GM12874 (cell line): ENCODE measurements around the gene GSDME.

Experiments used
- CTCF ChIP-seq: IDR thresholded peaks from 2 replicates; pipeline ENCODE4 v1.5.1; 2011; ENCODE audit warnings: low read depth, mild to moderate bottlenecking, control low read depth, low read length, moderate library complexity; ENCODE audit not compliant: insufficient read depth

The GSDME gene

DNA sequence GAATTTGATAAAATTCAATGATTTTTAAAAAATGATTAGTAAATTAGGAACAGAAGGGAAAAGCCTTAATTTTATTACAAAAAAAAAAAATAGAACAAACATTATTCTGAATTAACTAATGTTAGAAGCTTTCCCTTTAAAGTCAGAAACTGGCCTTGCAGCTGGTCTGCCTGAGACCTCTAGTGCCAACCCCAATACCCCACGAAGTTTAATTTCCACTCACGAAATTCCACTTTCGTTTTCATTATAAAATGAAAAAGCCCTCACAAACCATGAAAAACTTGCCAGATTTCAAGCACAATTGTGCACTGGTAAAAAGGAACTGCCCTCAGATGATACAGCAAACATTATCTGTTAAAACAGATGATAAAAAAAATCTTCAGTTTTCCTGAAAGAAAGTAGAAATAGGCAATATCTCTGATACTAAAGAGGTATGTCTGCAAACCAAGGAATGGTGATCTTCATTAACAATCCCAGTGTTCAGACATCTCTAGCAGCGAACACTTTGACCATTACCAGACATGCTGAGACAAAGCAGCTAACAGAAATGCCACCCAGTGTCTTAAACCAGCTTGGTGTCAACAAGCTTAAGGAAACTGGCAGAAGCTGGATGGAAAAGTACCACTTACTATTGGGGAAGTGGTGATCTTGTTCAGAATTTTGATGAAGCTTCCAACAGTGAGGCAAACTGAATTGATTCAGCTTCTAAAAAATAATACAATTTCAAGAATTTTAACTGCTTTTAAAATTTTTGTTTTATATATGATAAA lies 103.8 kb downstream of the GSDME start:
- no peak for TF ChIP-seq CTCF

GRCh38 chr7:24652251-24652939 lies 104.9 kb downstream of the GSDME start:
- no peak for TF ChIP-seq CTCF
